ENCODE results near the gene OSBPL9. TPM values are rescaled to one million over a fixed set of nuclear protein-coding genes. Genes with fewer than 3 reads are reported as not detected.

The OSBPL9 gene
- total RNA-seq, 2 experiments from 2014 or later: 58.6 to 87.8 TPM

- intact Hi-C loops (cut with micrococcal nuclease; ENCODE audit: unreplicated experiment): no loop called here
- Histone ChIP-seq H3K9me2 (ENCODE audit: insufficient read depth, low read length) (no peaks in the 10 kb centered on the region), H3K36me3 (ENCODE audit: insufficient read depth, low read length) (no peaks in the 10 kb centered on the region), H3K4me3 (ENCODE audit: low read depth, low read length, poor library complexity, severe bottlenecking) (no peak overlapping the region), H3K4me2 (ENCODE audit: low read length) (no peak overlapping the region), H3K4me1 (ENCODE audit: insufficient read depth, low read length, poor library complexity, severe bottlenecking) (peaks cover 32% of the 10 kb centered on the region), H3K79me2 (ENCODE audit: insufficient read depth, low read depth, low read length) (peaks cover 18% of the 10 kb centered on the region), H3K27ac (ENCODE audit: low read depth, low read length, poor library complexity, severe bottlenecking) (no peak overlapping the region), H2AFZ (ENCODE audit: low read length) (no peak overlapping the region), H4K20me1 (ENCODE audit: insufficient read depth, low read length) (no peaks in the 10 kb centered on the region), H3K9me3 (ENCODE audit: low read length) (no peaks in the 10 kb centered on the region)
- BruUV-seq (replicated peaks): no TSS peak
- DNase-seq (ENCODE audit: low spot score): no peak
- POLR2A ChIA-PET: interaction anchor here (0.6 to 1.2 kb wide), 5 partner anchors 9 to 331 kb away, joined by 3 to 4 read pairs (median 3); no protein-coding TSS in a partner anchor
- CTCF ChIA-PET (ENCODE audit: unreplicated experiment): no interaction called here
- no peak for TF ChIP-seq EZH2phosphoT487 (IDR thresholded peaks at IDR 0.05; ENCODE audit: borderline replicate concordance, low read depth, low read length)
- TF ChIP-seq, protein P1, sequence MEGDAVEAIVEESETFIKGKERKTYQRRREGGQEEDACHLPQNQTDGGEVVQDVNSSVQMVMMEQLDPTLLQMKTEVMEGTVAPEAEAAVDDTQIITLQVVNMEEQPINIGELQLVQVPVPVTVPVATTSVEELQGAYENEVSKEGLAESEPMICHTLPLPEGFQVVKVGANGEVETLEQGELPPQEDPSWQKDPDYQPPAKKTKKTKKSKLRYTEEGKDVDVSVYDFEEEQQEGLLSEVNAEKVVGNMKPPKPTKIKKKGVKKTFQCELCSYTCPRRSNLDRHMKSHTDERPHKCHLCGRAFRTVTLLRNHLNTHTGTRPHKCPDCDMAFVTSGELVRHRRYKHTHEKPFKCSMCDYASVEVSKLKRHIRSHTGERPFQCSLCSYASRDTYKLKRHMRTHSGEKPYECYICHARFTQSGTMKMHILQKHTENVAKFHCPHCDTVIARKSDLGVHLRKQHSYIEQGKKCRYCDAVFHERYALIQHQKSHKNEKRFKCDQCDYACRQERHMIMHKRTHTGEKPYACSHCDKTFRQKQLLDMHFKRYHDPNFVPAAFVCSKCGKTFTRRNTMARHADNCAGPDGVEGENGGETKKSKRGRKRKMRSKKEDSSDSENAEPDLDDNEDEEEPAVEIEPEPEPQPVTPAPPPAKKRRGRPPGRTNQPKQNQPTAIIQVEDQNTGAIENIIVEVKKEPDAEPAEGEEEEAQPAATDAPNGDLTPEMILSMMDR (conservative IDR thresholded peaks at IDR 0.05; ENCODE audit: low read length): no peak
Observed at GRCh38 chr1:51726544-51727225, 109.8 kb downstream of the OSBPL9 start.

GRCh38 chr1:51727366-51727765 lies 110.5 kb downstream of the OSBPL9 start:
- H3K9me2 ChIP-seq (ENCODE audit: insufficient read depth, low read length): no peaks in the 10 kb centered on the region
- H2AFZ ChIP-seq (ENCODE audit: low read length): peak overlapping the region; percentile 94; the same call in 1 of the 2 replicates
- no peaks in the 10 kb centered on the region for H3K9me3 ChIP-seq (ENCODE audit: low read length)
- H3K36me3 ChIP-seq (ENCODE audit: insufficient read depth, low read length): no peaks in the 10 kb centered on the region
- no TSS peak for BruUV-seq (replicated peaks)
- H3K27ac ChIP-seq (ENCODE audit: low read depth, low read length, poor library complexity, severe bottlenecking): no peak overlapping the region
- TF ChIP-seq, protein P1 (conservative IDR thresholded peaks at IDR 0.05; ENCODE audit: low read length): no peak
- no peak for TF ChIP-seq EZH2phosphoT487 (IDR thresholded peaks at IDR 0.05; ENCODE audit: borderline replicate concordance, low read depth, low read length)
- no peak for DNase-seq (ENCODE audit: low spot score)
- ChIA-PET CTCF (ENCODE audit: unreplicated experiment) (no interaction called here), POLR2A (interaction anchor here (0.6 to 1.2 kb wide), 2 partner anchors 157 to 330 kb away, joined by 4 read pairs; no protein-coding TSS in a partner anchor)
- H3K79me2 ChIP-seq (ENCODE audit: insufficient read depth, low read depth, low read length): peaks cover 25% of the 10 kb centered on the region
- intact Hi-C loops (cut with micrococcal nuclease; ENCODE audit: unreplicated experiment): no loop called here
- no peak overlapping the region for H3K4me2 ChIP-seq (ENCODE audit: low read length)
- peaks cover 1% of the 10 kb centered on the region; the same call in 1 of the 2 replicates for H4K20me1 ChIP-seq (ENCODE audit: insufficient read depth, low read length)
- H3K4me1 ChIP-seq (ENCODE audit: insufficient read depth, low read length, poor library complexity, severe bottlenecking): peaks cover 37% of the 10 kb centered on the region
- no peak overlapping the region for H3K4me3 ChIP-seq (ENCODE audit: low read depth, low read length, poor library complexity, severe bottlenecking)

All from OCI-LY7 (cell line).